ENCODE results near the gene E2F8.

E2F8 gene

DNA sequence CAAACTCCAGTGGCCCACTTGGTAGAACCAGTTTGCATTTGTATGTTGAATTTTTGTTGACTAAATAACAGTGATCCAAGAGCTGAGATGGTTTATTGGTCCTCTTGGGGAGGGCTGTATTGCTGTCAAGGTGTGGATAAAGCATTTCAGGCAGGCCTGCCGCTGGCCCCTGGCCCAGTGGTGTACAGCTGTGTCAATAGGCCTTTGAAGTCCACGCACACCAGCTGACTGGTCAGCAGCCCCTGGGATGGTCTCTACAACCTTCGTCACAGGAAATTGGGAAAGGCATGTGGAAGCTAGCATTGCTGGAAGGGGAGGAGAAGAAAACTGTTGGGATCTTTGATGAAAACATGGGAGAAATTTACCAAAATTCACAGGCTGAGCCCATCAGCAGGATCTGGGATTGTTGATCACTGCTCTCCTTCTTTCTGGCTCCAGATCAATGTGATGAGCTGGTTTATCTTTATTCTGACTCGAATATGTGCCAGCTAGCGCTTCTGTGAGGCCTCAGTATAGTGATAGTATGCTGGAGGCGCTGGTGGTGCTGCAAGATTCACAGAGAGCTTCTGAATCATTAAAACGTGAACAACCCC lies 12.5 kb upstream of the E2F8 start:
- DNase-seq (ENCODE audit: low read depth in 2 of 2), result no peak

DNA sequence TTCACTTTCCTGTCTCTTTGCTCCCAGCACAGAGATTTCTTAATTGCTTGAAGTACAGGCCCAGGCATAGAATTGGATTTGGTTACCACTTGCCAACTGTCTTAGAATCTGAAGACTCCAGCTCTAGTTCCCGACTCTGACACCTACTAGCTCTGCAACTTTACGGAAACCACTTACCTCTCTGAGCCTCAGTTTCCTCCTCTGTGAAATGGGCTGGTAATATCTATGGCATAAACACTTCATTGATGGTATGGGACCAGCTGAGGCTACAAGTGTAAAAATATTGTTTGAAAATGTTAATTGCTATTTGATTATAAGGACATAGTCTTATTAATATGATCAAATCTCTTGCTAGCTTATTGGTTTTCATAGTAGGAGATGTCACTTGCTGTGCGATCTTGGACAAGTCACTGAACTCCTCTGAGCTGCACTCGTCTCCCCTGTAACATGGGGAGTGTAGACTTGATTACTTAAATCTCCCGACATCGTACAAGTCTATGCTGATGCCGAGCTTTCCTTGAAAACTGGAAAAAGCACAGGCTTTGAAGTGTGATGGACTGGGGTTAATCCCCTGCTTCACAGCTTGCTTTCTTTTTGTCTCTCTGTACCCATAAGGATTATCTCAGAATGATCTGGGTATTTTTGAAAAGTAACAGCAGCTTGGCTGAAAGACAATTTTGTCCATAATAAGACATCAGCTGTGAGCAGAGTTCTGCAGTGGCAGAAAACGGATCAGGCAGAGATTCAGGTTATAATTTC lies 11.8 kb upstream of the E2F8 start:
- DNase-seq (ENCODE audit: low read depth in 2 of 2), result no peak

DNA sequence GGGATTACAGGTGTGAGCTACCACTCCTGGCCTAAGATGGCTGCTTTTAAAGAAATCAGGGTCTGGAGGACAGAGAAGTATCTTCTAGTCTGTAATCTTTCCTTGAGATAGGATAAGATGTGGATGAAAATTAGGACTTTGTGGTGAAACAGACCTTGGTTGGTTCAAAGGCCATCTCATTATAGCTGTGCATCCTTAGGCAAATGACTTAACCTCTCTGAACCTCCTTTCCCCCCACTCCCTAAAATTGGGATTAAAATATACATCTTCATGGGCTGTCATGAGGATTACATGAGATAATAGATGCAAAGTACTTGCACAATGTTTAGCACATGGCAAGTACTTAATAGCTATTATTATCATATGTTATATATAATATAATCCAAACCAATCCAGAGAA lies 10.8 kb upstream of the E2F8 start:
- DNase-seq (ENCODE audit: low read depth in 2 of 2), result no peak

DNA sequence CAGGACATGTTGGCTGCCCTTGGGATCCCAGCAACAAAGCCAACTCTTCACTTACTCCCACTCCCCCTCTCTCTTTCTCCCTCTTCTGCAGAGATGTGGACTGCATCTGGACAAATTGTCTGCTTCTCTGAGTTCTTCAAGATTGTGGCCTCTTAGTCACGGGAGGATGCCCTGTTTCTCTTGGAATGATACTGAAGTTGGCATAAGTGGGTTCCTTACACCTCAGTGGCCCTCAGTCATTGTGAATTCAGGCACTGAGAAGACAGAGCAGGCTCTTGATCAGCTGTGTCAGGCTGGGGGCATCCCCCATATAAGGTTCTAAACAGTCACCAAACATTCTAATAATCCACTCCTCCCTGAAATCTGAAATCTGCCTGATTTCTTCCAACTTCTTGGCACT lies 6.1 kb upstream of the E2F8 start:
- no peak for DNase-seq (ENCODE audit: low read depth in 2 of 2)

DNA sequence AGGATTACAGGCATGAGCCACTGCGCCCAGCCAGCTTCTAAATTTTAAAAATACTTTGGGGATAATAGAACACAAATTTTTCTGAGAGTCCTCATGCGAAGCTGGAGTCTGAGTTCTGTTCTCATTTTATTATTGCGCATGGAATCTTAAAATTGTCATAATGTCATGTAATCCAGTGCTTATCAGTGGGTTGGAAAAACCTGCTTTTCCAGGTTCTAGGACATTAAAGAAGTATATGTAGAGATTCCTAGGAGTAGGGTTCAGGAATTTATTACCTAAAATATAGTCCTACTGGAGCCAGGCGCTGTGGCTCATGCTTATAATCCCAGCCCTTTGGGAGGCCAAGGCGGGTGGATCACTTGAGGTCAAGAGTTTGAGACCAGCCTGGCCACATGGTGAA lies 4.6 kb upstream of the E2F8 start:
- DNase-seq (ENCODE audit: low read depth in 2 of 2), result no peak

DNA sequence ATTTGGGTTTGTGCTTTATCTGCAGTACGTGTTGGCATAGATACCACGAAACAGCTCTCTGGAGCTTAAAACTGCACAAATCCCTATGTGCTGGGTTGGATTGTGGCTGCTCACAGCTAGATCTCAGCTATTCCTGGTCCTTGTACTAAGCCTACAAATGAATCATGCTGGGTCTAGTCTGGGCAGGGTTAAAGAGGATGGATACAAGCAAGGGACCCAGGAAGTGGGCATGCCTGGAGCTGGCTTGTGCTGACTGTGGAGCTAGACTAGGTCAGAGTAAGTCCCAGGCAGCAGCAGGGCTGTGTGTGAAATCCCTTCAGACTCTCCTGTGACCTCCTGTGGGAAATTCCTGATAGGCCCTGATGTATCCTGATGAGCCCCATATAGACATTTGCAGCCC lies 3.9 kb upstream of the E2F8 start:
- DNase-seq (ENCODE audit: low read depth in 2 of 2), result no peak

DNA sequence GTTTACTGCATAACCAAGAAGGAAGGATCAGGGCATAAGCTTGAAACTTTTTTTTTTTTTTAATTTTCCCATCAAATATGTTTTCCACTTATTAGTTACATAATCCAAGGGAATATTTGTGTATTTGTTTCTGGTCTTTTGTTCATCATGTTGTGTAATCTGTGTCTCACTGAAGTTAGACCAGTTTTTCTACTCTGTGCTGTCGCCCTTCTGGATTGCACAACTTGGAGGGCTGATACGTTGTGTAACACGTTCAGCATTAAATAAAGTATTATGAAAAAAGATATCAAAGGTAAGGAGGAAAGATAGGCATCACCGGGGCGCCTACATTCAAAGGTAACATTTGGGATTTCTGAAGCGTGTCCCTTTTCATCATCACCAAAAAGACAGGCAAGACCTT lies 3.3 kb upstream of the E2F8 start:
- no peak for DNase-seq (ENCODE audit: low read depth in 2 of 2)

DNA sequence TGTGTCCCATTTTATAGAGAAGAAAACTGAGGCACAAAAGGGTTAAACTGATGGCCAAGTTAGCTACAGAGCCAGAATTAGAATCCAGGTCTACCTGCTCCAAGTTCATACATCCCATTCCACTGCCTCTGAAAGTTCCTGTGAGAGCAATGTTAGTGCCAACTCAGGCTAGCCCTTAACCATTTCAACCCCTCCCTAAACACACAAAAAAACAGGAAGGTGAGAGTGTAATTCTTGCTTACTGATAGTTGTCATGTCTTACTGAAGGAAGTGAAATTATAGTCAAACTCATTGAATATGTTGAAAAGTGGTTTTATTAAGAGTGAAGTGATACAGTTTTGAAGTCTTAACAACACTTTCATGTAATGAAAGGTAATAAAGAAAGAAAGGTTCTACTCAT lies 2.9 kb upstream of the E2F8 start:
- DNase-seq (ENCODE audit: low read depth in 2 of 2), result no peak

DNA sequence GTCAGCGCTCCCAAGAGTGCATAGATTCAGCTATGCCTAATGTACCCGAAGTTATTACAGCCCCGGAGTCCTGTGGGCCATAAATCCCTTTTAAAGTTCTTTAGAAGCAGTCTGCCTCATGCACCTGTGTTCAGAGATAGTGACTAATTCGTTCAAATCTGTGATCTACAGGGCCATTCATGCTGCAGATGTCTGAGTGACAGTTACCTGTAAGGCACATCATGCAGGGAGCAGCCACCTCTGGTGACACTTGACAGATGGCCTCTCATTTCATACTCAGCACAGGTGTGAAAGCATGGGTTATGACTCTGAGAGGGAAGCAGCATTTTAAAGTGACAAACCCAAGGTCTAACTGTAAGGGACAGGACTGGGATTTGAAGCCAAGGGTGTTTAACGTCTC lies 2.4 kb upstream of the E2F8 start:
- no peak for DNase-seq (ENCODE audit: low read depth in 2 of 2)

DNA sequence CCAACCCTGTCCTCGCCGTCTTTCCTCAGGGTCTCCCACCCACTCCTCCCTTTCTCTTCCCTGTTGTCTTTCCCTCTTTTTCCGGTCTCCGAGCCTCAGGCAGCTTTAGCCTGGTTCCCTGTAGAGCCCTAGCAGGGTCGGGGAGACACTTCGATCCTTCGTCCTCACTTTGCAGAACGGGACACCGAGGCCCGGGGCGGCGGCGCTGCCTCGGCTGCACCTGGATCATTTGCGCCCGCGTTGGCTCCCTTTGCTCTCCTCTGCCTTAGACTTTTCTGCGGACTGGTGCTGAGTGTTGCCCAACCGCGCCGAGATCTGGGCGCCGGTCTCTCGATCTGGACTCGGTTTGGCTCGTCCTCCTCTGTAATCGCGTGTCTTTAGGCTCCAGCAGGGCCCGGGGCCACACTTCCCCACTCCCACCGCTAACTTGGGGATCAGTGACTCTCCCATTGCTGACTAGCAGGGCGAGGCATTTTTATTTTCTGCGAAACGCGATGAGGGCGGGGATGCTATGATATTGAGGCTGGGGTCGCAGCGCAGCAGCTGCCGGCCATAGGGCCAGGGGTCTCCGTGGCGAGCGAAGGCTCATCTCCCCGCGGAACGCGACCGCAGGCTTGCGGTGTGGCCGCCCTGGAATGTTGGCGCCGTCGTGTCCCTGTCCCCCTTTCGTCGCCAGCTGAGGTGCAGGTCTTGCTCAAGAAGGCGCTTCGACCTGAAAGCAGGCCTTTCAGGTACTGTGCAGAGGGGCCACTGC lies 1.6 kb upstream of the E2F8 start:
- no peak for DNase-seq (ENCODE audit: low read depth in 2 of 2)

DNA sequence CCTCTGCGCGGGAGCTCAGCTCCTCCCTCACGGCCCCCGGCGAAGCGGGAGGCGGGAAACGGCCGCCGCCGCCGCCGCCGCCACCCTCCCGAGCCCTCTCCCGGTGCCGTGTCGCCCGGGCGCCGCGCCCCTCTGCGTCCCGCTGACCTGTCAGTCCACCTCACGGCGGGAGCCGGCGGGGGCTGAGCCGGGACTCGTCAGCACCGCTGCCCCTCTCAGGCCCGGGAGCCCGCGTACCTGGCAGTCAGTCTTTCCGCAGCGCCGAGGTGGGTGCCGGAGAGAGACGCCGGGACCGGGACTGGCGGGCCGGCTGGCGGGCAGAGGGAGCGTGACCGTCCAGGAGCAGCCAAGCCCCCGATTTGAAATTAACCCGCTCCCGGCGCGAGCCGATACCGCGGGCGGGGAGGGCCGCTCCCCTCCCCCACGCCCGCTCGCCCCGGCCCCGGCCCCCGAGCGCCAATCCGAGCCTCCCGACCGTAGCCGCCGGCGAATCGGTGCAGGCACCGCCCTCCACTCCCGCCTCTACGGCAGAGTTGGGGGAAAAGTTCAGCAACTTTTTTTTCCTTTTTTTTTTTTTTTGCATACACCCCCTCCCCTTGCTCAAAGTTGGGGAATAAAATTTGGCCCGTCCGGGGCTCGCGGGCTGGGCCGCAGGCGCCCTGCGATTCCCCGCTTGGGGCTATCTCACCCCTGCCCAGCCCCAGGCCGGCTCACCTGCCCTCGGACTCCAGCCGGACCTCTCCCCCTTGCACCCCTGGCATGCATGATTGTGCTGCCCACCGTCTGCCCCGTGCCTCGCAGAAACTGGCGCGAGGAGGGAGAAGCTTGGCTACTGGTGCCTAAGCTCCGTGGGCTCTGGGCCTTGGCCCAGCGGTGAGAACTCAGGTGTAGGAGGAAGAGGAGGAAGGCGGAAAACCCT lies 774 bp upstream of the E2F8 start:
- DNase-seq (ENCODE audit: low read depth in 2 of 2), result no peak

DNA sequence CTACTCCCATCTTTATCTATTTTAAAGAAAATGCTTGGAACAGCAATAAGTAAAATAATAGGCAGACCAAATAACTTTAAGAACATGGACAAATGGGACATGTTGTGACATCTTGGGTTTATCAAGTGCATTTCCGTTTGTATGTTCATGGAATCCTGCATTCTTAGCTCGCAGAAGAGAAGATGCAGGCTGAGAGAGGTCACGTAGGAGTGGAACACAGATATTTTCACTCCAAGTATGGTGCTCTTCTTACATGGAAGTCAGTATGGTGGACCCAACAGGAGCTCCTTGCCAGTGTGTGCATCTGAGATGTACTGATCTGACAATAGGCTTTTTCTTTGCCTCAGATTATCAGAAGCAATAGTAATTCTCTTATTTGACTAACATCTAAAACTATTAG lies 1.7 kb downstream of the E2F8 start:
- no peak for DNase-seq (ENCODE audit: low read depth in 2 of 2)

DNA sequence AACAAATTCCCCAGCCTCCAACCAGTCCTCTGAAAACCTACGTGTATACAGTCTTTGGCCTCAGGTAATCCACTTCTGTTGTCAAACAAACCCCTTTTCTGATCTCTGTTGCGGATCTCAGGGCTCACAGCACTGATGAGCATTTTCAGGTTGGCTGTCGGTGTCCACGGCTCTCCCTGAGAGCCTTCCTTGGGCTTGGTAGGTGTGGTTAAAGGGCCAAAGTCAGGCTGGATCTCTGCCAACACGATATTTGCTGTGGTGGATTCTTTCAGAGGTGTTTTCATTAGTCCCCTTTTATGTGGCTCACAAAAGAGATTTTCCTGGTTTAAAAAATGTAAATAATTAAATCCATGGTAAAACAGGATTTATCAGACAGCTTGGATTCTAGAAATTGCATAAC lies 2.9 kb downstream of the E2F8 start:
- DNase-seq (ENCODE audit: low read depth in 2 of 2), result no peak

DNA sequence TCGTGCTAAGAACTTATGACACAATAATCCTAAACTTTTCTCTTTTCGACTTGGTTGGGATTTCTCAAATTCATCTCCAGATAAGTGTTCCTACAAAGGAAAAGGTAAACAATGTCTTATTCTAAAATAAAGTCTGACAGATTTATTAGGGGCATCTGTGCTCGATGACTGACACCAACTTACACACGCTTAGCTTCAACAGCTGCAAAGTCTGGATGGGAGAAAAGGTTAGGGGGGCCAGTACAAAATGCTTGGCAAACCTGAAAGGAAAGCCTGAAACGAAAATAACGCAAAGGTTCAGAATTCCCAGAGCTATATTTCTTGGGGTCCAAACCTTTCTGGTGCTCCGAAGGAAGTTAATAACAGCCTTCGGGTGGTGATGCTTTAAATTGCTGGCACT lies 3.4 kb downstream of the E2F8 start:
- DNase-seq (ENCODE audit: low read depth in 2 of 2), result no peak

DNA sequence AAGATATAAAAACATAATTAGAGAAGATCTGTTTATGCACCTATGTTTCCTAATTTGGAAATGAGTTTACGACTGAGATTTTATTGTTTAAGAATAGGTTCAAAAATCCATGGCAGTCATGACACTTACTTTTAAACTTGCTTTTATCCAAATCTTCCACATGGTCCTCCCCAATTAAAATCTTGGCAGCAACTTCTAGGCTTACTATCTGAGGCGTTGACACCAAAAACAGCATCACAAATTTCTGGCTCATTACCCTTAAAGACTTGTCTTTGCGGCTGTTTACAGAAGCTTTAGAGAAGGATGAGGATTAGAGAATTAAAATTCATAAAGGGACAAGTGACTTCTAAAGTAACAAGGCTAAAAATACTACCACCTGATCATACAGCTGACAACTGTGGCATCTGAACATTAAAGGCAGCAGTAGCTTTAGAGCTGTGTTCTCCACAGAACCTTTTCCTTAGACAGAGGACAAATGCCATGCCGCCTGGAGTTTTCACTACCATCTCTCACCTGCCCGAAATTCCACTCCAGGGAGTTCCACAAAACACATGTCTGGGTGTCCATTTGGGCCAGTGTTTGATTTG lies 6.4 kb downstream of the E2F8 start:
- DNase-seq (ENCODE audit: low read depth in 2 of 2), result no peak

DNA sequence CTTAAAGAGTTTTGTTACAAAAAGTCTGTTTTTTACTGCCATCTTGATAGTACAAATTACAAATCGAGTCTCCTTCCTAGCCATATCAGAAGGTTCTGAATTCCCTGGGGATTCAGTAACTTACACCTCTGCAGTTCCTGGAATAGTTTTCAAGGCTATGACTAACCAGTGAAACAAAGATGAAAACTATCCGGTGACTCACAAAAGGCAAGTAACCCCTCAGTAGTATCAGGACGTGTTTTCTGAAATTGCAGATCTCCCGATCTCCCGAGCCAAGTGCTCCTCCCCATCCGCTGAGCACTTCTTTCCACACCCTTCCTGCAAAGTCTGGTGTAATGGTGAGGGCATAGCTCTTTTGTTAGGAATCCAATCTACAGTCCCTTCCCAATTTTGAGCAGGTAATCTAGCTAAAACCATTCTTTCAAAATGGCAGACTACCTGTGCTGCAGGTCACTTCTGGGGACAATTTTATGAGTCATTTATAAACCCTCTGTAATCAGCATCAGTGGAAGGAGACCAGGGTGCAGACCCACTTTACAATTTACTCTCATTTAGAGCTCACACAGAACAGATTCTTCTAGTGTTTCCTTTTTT lies 7.7 kb downstream of the E2F8 start:
- DNase-seq (ENCODE audit: low read depth in 2 of 2), result no peak

DNA sequence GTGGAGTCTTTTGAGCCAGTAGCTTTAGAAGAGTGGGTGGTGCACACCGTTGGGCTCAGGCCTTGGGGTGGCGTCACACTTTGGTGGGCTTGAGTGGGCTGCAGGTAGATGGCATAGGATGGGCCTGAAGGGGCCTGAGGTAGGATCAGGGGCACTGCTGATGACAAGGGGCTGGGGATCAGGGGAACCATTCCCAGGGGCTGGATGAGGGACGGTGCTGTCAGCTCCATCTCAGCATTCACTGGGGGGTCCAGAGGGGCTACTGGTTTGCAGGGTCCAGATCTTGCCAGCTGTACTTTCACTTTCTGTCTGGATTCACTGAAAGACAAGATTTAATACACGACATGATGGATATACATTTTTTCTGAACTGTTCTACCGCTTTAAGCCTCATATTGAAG lies 11.1 kb downstream of the E2F8 start:
- no peak for DNase-seq (ENCODE audit: low read depth in 2 of 2)

DNA sequence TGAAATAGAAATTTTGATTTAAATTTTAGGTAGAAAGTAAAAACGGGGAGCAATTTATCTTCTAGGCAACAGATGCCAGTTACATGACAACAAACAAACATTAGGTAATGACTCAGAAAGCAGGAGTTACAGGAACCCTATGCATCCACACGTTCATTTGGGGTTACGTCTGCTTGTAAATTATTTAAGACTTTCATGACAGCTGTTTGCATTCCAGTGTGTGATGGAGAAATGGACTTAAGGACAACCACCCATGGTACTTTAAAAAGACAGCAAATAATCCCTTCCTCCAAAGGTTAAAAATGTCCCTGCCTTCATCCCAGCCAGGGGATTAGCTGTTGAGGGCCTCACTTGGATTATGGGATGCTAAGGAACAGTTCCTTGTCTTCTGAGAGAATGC lies 11.8 kb downstream of the E2F8 start:
- no peak for DNase-seq (ENCODE audit: low read depth in 2 of 2)

DNA sequence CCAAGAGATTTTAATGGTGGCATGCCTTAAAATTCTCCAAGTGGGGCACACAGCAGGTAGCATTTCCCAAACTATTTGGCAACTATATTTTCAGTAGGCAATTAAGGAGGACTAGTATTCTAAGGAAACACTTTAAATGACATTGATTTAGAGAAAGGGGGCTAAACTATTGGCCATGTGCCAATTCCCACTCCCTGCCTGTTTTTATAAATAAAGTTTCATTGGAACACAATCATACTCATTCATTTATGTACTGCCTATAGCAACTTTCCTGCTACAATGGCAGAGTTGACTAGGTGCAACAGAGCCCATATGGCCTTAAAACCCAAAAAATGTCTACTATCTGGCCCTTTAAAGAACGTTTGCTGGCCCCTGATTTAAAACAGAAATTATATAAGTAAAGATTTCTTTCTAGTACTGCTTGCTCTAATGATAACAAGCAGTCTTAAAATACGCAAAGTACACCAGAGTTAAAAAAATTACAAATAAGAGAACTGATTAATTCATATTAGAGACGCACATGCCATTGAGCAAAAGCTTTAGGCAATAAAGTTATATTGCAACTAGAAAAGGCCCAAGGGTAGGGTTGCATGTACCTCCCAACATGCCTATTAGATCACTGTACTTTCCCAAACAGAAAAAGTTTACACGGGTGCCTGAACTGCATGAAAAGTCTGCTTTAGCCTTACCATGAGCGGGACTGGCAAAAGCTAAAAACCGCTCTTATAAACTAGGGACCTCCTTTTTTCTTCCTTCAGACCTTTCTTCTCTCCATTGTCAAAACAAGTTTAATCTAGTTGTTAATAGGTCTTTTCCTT lies 14.2 kb downstream of the E2F8 start:
- DNase-seq (ENCODE audit: low read depth in 2 of 2), result no peak

DNA sequence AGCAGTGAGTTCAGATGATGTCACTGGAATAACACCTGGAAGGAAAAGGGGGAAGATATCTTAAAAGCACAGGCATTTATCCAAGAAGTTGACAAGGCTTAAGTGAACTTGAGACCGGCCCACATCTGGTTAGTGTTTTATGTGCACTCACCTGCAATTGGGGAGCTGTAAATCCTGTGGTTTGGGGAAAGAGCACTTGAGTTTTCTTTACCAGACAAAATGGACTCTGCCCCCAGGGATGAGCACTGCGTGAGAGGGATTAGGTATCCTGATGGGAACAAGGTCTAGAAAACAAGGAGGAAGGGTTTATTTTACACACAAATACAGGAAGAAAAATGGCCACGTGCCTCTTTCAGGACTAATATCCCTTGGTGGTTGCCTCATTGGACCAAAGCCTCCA lies 15.2 kb downstream of the E2F8 start:
- no peak for DNase-seq (ENCODE audit: low read depth in 2 of 2)

DNA sequence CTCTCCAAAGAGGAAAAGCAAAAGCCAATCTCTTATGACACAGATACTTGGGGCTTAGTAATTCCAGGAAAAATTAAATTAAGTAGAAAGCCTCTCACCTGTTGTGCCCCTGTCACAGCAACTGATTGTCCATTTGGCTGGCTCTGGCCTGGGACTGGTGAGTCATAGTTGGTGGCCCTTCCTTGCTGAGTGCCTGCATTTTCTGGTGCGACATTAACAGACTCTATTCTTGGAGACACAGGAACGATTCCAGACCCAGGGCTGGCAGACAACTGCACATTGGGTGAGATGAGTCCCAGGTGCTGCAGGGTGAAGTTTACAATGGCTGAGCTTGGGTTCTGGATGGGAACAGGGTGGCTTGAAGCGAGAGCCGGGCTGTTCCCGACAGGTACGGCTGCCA lies 15.6 kb downstream of the E2F8 start:
- no peak for DNase-seq (ENCODE audit: low read depth in 2 of 2)

Data from stimulated activated CD8-positive, alpha-beta memory T cell treated with anti-CD3 and anti-CD28 coated beads, Interleukin-7, amount 100 ng/mL, for 1 hour (primary cell).